Hepatocyte (in vitro differentiated cells): ENCODE measurements around the gene HSP90AA1. TPM values are rescaled to one million over a fixed set of nuclear protein-coding genes. Genes with fewer than 3 reads are reported as not detected.

Source experiments
- DNase-seq: peaks from one replicate; pipeline ENCODE4 v3.0.0-alpha.2; 2016; ENCODE audit warnings: low spot score
- H2AFZ ChIP-seq: fragments of 200-600 bp; sonication (generic); 2 replicates; pipeline ENCODE4 v1.6.0; 2016; ENCODE audit warnings: antibody characterized with exemption, mild to moderate bottlenecking
- H3K27ac ChIP-seq: fragments of 200-600 bp; sonication (generic); 2 replicates; pipeline ENCODE4 v1.5.1; 2016; ENCODE audit warnings: mild to moderate bottlenecking
- H3K27me3 ChIP-seq: fragments of 200-600 bp; sonication (generic); 2 replicates; pipeline ENCODE4 v1.6.1; 2016
- H3K36me3 ChIP-seq: fragments of 200-600 bp; sonication (generic); replicated peaks from 2 replicates; pipeline ENCODE4 v1.5.1; 2016; ENCODE audit warnings: low read depth; ENCODE audit not compliant: insufficient read depth
- H3K4me1 ChIP-seq: fragments of 200-600 bp; sonication (generic); 2 replicates; pipeline ENCODE4 v1.5.1; 2016; ENCODE audit warnings: mild to moderate bottlenecking, moderate library complexity; ENCODE audit not compliant: insufficient read depth
- H3K4me2 ChIP-seq: fragments of 200-600 bp; sonication (generic); 2 replicates; pipeline ENCODE4 v1.6.0; 2016
- H3K4me3 ChIP-seq: fragments of 200-600 bp; sonication (generic); 2 replicates; pipeline ENCODE4 v1.5.1; 2016; ENCODE audit warnings: mild to moderate bottlenecking
- H3K79me2 ChIP-seq: fragments of 200-600 bp; sonication (generic); 2 replicates; pipeline ENCODE4 v1.6.0; 2017; ENCODE audit warnings: mild to moderate bottlenecking
- H3K9me2 ChIP-seq: fragments of 200-600 bp; sonication (generic); replicated peaks from 2 replicates; pipeline ENCODE4 v1.6.0; 2017; ENCODE audit warnings: mild to moderate bottlenecking; ENCODE audit not compliant: insufficient read depth
- H3K9me3 ChIP-seq: fragments of 200-600 bp; sonication (generic); 2 replicates; pipeline ENCODE4 v1.5.1; 2016; ENCODE audit warnings: low read depth, mild to moderate bottlenecking
- H4K20me1 ChIP-seq: fragments of 200-600 bp; sonication (generic); 2 replicates; pipeline ENCODE4 v1.6.0; 2016; ENCODE audit warnings: mild to moderate bottlenecking; ENCODE audit not compliant: insufficient read depth, poor library complexity, severe bottlenecking
- CTCF ChIP-seq: fragments of 200-600 bp; sonication (generic); IDR thresholded peaks from 2 replicates; pipeline ENCODE4 v1.5.1; 2016; ENCODE audit warnings: antibody characterized with exemption, mild to moderate bottlenecking; ENCODE audit not compliant: poor library complexity
- EZH2 ChIP-seq: fragments of 200-600 bp; sonication (generic); IDR thresholded peaks from 2 replicates; pipeline ENCODE4 v1.6.1; 2016; ENCODE audit warnings: antibody characterized with exemption, mild to moderate bottlenecking, borderline replicate concordance
- EZH2phosphoT487 ChIP-seq: fragments of 200-600 bp; sonication (generic); IDR thresholded peaks from one replicate; pipeline ENCODE4 v1.6.1; 2018; ENCODE audit warnings: antibody characterized with exemption, mild to moderate bottlenecking, low read depth, moderate library complexity; ENCODE audit not compliant: unreplicated experiment, severe bottlenecking
- WGBS: methylation state at CpG from one replicate; pipeline ENCODE4 v1.1.6; 2016; ENCODE audit warnings: low lambda C conversion rate; ENCODE audit errors: missing lambda C conversion rate; 5-methylcytosine and 5-hydroxymethylcytosine counted together
- polyA plus RNA-seq: library from polyadenylated mRNA; unstranded; fragments of >200 nt; fragmentation: Nextera tagmentation; extraction: Ambion mirVana; gene quantifications from 2 replicates; pipeline ENCODE4 v1.2.1, GENCODE V29; 2016
- total RNA-seq: library from RNA; depleted of rRNA; stranded (reverse); fragments of >200 nt; gene quantifications from 2 replicates; pipeline ENCODE4 v1.2.3, GENCODE V29; 2014

Gene HSP90AA1
- total and polyA plus RNA-seq, 2 experiments from 2014 or later: 503 to 589 TPM

GRCh38 chr14:102095871-102096568, 9.2 kb upstream of the HSP90AA1 start:
- no peaks in the 10 kb centered on the region for H3K9me2 ChIP-seq
- H3K27ac ChIP-seq: no peak overlapping the region
- H2AFZ ChIP-seq: no peak overlapping the region
- no peaks in the 10 kb centered on the region for H3K79me2 ChIP-seq
- 48% methylated on average over 8 of the region's 8 CpGs for WGBS
- H3K4me1 ChIP-seq: peaks cover 11% of the 10 kb centered on the region
- H3K9me3 ChIP-seq: no peaks in the 10 kb centered on the region
- TF ChIP-seq EZH2phosphoT487 (no peak), CTCF (no peak), EZH2 (no peak)
- no peak for DNase-seq
- no peaks in the 10 kb centered on the region for H4K20me1 ChIP-seq
- H3K4me3 ChIP-seq: no peak overlapping the region
- H3K27me3 ChIP-seq: no peaks in the 10 kb centered on the region
- no peaks in the 10 kb centered on the region for H3K36me3 ChIP-seq
- peak overlapping the region; percentile 54 for H3K4me2 ChIP-seq

- no peak for TF ChIP-seq EZH2
- TF ChIP-seq CTCF: no peak
- no peak for TF ChIP-seq EZH2phosphoT487
- no peaks in the 10 kb centered on the region for H3K79me2 ChIP-seq
- H3K27me3 ChIP-seq: no peaks in the 10 kb centered on the region
- DNase-seq: no peak
- H4K20me1 ChIP-seq: no peaks in the 10 kb centered on the region
- no peaks in the 10 kb centered on the region for H3K9me3 ChIP-seq
- WGBS: 74% methylated on average over 5 of the region's 6 CpGs
- no peak overlapping the region for H3K4me3 ChIP-seq
- no peaks in the 10 kb centered on the region for H3K36me3 ChIP-seq
- H3K4me2 ChIP-seq: no peak overlapping the region
- H3K27ac ChIP-seq: no peak overlapping the region
- no peak overlapping the region for H2AFZ ChIP-seq
- no peaks in the 10 kb centered on the region for H3K9me2 ChIP-seq
- peaks cover 11% of the 10 kb centered on the region for H3K4me1 ChIP-seq
Observed at GRCh38 chr14:102095231-102095870, 8.5 kb upstream of the HSP90AA1 start.

- no peaks in the 10 kb centered on the region for H3K9me3 ChIP-seq
- no peak overlapping the region for H3K27ac ChIP-seq
- TF ChIP-seq EZH2phosphoT487: no peak
- TF ChIP-seq CTCF: no peak
- TF ChIP-seq EZH2: no peak
- no peaks in the 10 kb centered on the region for H3K9me2 ChIP-seq
- H2AFZ ChIP-seq: no peak overlapping the region
- no peaks in the 10 kb centered on the region for H4K20me1 ChIP-seq
- peaks cover 11% of the 10 kb centered on the region for H3K4me1 ChIP-seq
- no peak overlapping the region for H3K4me3 ChIP-seq
- no peak for DNase-seq
- no peaks in the 10 kb centered on the region for H3K79me2 ChIP-seq
- no peaks in the 10 kb centered on the region for H3K27me3 ChIP-seq
- 78% methylated on average over 7 of the region's 7 CpGs for WGBS
- no peak overlapping the region for H3K4me2 ChIP-seq
- H3K36me3 ChIP-seq: no peaks in the 10 kb centered on the region
Observed at GRCh38 chr14:102094101-102094500, 7.3 kb upstream of the HSP90AA1 start.
